ENCODE measurements around the gene ACSM2A. TPM values are rescaled to one million over a fixed set of nuclear protein-coding genes. Genes with fewer than 3 reads are reported as not detected.

Gene ACSM2A
- total RNA-seq, 1 experiment from 2014 or later: not detected

Other genes with a start within 250 kb of the ACSM2A start
- gene GP2, start 124.0 kb upstream of the ACSM2A start, total RNA-seq (2014; rRNA removed; shearing (Covaris generic)): not detected in 2 replicates
- gene UMOD, start 98.8 kb upstream of the ACSM2A start, total RNA-seq (2014; rRNA removed; shearing (Covaris generic)): not detected in 2 replicates
- not detected in 2 replicates for gene PDILT, start 46.8 kb upstream of the ACSM2A start, total RNA-seq (2014; rRNA removed; shearing (Covaris generic))
- gene ACSM5, start 42.0 kb upstream of the ACSM2A start, total RNA-seq (2014; rRNA removed; shearing (Covaris generic)): 0.74 TPM in 1 of 2 replicates, not detected in the other
- gene ACSM2B, start 124.8 kb downstream of the ACSM2A start, total RNA-seq (2014; rRNA removed; shearing (Covaris generic)): not detected in 2 replicates
- not detected in 2 replicates for gene ACSM1, start 246.2 kb downstream of the ACSM2A start, total RNA-seq (2014; rRNA removed; shearing (Covaris generic))